Measurements from ENCODE around the gene KSR2.

KSR2 gene

DNA sequence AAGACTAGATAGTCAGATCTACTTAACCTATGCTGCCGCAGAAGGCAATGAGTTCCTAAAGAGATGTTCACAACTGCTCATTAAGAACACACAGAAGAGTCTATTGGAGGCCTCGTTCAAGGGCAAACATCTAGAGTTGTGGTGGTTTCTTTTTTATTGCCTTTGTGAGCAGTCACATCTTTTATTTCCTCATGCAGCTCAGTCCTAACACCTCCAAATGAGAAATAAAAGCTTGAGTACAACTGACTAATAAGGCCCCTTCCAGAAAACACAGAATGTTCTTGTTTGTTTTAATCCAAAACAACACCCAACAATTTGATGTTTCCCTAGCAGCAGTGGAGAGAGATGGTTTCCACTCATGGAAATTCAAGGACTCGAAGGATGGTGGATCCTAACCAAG lies 483.9 kb downstream of the KSR2 start:
- TF ChIP-seq EZH2phosphoT487 (IDR thresholded peaks at IDR 0.05; ENCODE audit: borderline replicate concordance, low read length), result no peak
- TF ChIP-seq, protein P1, sequence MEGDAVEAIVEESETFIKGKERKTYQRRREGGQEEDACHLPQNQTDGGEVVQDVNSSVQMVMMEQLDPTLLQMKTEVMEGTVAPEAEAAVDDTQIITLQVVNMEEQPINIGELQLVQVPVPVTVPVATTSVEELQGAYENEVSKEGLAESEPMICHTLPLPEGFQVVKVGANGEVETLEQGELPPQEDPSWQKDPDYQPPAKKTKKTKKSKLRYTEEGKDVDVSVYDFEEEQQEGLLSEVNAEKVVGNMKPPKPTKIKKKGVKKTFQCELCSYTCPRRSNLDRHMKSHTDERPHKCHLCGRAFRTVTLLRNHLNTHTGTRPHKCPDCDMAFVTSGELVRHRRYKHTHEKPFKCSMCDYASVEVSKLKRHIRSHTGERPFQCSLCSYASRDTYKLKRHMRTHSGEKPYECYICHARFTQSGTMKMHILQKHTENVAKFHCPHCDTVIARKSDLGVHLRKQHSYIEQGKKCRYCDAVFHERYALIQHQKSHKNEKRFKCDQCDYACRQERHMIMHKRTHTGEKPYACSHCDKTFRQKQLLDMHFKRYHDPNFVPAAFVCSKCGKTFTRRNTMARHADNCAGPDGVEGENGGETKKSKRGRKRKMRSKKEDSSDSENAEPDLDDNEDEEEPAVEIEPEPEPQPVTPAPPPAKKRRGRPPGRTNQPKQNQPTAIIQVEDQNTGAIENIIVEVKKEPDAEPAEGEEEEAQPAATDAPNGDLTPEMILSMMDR (IDR thresholded peaks at IDR 0.05; ENCODE audit: low read depth, low read length, poor library complexity, severe bottlenecking), result no peak
- no peak overlapping the region for H3K4me2 ChIP-seq (ENCODE audit: low read length)

DNA sequence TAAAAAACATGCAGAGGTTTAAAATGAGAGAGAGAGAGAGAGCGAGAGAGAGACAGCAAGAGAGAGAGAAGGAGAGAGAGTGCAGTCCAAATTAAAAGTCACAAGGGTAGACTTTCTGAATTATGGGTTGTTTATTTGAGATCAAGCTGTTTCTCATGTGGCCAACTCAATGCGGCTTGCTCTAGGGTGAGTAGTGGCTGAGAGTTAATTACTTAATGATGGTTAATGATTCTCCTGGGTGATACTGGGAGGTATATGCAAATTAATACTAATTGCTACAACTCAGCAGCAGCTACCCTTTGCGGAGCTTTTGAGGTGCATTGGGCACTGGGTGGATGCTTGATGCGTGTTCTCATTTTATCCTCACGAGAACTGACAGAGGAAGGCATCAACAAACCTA lies 485.3 kb downstream of the KSR2 start:
- no peaks in the 10 kb centered on the region for H3K27me3 ChIP-seq (ENCODE audit: control insufficient read depth, low read length)
- no peaks in the 10 kb centered on the region for H3K9me3 ChIP-seq (ENCODE audit: control insufficient read depth, insufficient read depth, low read length)
- no peaks in the 10 kb centered on the region for H3K79me2 ChIP-seq (ENCODE audit: control insufficient read depth, low read length)
- H3K4me2 ChIP-seq (ENCODE audit: low read length), result no peak overlapping the region
- H3K9me2 ChIP-seq (replicated peaks; ENCODE audit: control insufficient read depth, low read length), result no peaks in the 10 kb centered on the region
- H3K4me1 ChIP-seq (ENCODE audit: control insufficient read depth, low read length), result no peaks in the 10 kb centered on the region
- no peak for TF ChIP-seq EZH2phosphoT487 (IDR thresholded peaks at IDR 0.05; ENCODE audit: borderline replicate concordance, low read length)
- TF ChIP-seq, protein P1 (IDR thresholded peaks at IDR 0.05; ENCODE audit: low read depth, low read length, poor library complexity, severe bottlenecking), result no peak
- H3K4me3 ChIP-seq (ENCODE audit: low read length), result no peak overlapping the region
- H3F3A ChIP-seq (ENCODE audit: control insufficient read depth, insufficient read depth), result no peaks in the 10 kb centered on the region
- no peaks in the 10 kb centered on the region for H3K36me3 ChIP-seq (ENCODE audit: control insufficient read depth, low read length)
- H4K20me1 ChIP-seq (ENCODE audit: control insufficient read depth, insufficient read depth, low read depth, low read length), result no peaks in the 10 kb centered on the region
- no peak overlapping the region for H3K27ac ChIP-seq (ENCODE audit: low read depth, low read length)

More for the DNA sequence above, 483.9 kb downstream of the KSR2 start:
- no peak overlapping the region for H3K4me3 ChIP-seq (ENCODE audit: low read length)
- H3K27ac ChIP-seq (ENCODE audit: low read depth, low read length), result no peak overlapping the region
- H4K20me1 ChIP-seq (ENCODE audit: control insufficient read depth, insufficient read depth, low read depth, low read length), result no peaks in the 10 kb centered on the region
- H3K9me3 ChIP-seq (ENCODE audit: control insufficient read depth, insufficient read depth, low read length), result no peaks in the 10 kb centered on the region
- no peaks in the 10 kb centered on the region for H3K4me1 ChIP-seq (ENCODE audit: control insufficient read depth, low read length)
- no peaks in the 10 kb centered on the region for H3K36me3 ChIP-seq (ENCODE audit: control insufficient read depth, low read length)
- peaks cover under 1% of the 10 kb centered on the region; the same call in 1 of the 2 replicates for H3K27me3 ChIP-seq (ENCODE audit: control insufficient read depth, low read length)
- H3F3A ChIP-seq (ENCODE audit: control insufficient read depth, insufficient read depth), result no peaks in the 10 kb centered on the region
- no peaks in the 10 kb centered on the region for H3K9me2 ChIP-seq (replicated peaks; ENCODE audit: control insufficient read depth, low read length)
- H3K79me2 ChIP-seq (ENCODE audit: control insufficient read depth, low read length), result no peaks in the 10 kb centered on the region

DNA sequence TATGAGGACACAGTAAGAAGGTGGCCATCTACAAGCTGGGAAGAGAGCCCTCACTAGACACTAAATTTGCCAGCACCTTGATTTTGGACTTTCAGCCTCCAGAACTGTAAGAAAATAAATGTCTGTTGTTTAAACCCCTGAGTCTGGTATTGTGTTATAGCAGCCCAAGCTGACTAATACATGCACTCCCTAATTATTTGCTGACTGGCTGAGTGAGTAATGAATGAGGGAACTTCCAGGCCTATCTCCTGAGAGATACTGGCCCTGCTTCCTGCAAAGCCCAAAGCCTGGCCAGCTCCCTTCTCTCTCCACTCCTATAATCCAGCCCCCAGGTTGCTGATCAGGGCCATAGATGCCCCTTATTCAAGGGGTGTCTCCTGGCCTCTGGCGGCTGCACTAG lies 487.3 kb downstream of the KSR2 start:
- no peaks in the 10 kb centered on the region for H3K9me3 ChIP-seq (ENCODE audit: control insufficient read depth, insufficient read depth, low read length)
- no peaks in the 10 kb centered on the region for H3K79me2 ChIP-seq (ENCODE audit: control insufficient read depth, low read length)
- H4K20me1 ChIP-seq (ENCODE audit: control insufficient read depth, insufficient read depth, low read depth, low read length), result no peaks in the 10 kb centered on the region
- no peaks in the 10 kb centered on the region for H3K27me3 ChIP-seq (ENCODE audit: control insufficient read depth, low read length)
- H3K9me2 ChIP-seq (replicated peaks; ENCODE audit: control insufficient read depth, low read length), result no peaks in the 10 kb centered on the region
- H3K27ac ChIP-seq (ENCODE audit: low read depth, low read length), result no peak overlapping the region
- no peaks in the 10 kb centered on the region for H3F3A ChIP-seq (ENCODE audit: control insufficient read depth, insufficient read depth)
- TF ChIP-seq EZH2phosphoT487 (IDR thresholded peaks at IDR 0.05; ENCODE audit: borderline replicate concordance, low read length), result no peak
- TF ChIP-seq, protein P1 (IDR thresholded peaks at IDR 0.05; ENCODE audit: low read depth, low read length, poor library complexity, severe bottlenecking), result no peak
- no peak overlapping the region for H3K4me2 ChIP-seq (ENCODE audit: low read length)
- H3K4me1 ChIP-seq (ENCODE audit: control insufficient read depth, low read length), result no peaks in the 10 kb centered on the region
- H3K36me3 ChIP-seq (ENCODE audit: control insufficient read depth, low read length), result no peaks in the 10 kb centered on the region
- H3K4me3 ChIP-seq (ENCODE audit: low read length), result no peak overlapping the region
